ENCODE results near the gene CEP112. TPM values are rescaled to one million over a fixed set of nuclear protein-coding genes. Genes with fewer than 3 reads are reported as not detected.

CEP112 gene
- total and polyA plus RNA-seq, 9 of the 15 experiments (the other 6 are each of a cell fraction or from before 2014, with no cell fraction given): 0.84 TPM; not detected in 8

DNA sequence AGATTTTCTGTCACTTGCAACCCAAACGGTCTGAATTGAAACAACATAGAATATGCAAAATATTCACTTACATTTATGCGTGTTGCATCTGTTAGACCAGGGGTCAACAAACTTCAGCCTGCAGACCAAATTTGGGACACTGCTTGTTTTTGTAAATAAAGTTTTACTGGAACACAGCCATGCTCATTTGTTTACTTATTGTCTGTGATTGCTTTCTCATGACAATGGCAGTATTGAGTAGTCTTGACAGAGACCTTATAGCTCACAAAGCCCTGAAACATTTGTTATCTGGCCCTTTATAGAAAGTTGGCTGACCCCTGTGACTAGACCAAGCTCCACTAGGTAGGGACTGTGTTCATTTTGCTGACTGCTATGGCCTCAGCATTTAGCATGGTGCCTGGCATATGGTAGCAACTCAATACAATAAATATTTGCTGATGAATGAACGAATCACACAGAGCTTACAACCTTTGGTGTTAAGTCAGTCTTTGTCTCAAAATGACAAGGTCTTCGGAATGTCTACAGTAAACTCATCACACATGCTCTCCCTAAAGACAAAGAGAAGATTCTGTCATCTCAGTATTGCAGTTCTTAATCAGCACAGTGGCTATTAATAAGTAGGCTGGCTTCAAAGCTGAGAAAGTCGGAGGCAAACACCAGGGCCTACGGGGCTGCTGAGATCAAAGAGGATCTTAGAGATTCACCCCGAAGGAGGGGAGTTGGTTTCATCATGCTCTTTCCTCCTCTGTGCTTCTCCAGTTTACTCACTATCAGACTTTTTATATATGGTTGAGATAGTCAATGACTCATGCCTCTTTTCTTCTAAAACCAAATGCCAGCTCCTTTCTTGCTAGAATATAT lies 535.3 kb downstream of the CEP112 start (continued):
- TF ChIP-seq, protein P1, sequence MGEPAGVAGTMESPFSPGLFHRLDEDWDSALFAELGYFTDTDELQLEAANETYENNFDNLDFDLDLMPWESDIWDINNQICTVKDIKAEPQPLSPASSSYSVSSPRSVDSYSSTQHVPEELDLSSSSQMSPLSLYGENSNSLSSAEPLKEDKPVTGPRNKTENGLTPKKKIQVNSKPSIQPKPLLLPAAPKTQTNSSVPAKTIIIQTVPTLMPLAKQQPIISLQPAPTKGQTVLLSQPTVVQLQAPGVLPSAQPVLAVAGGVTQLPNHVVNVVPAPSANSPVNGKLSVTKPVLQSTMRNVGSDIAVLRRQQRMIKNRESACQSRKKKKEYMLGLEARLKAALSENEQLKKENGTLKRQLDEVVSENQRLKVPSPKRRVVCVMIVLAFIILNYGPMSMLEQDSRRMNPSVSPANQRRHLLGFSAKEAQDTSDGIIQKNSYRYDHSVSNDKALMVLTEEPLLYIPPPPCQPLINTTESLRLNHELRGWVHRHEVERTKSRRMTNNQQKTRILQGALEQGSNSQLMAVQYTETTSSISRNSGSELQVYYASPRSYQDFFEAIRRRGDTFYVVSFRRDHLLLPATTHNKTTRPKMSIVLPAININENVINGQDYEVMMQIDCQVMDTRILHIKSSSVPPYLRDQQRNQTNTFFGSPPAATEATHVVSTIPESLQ (CRISPR knock-in tag; IDR thresholded peaks at IDR 0.05): no peak

DNA sequence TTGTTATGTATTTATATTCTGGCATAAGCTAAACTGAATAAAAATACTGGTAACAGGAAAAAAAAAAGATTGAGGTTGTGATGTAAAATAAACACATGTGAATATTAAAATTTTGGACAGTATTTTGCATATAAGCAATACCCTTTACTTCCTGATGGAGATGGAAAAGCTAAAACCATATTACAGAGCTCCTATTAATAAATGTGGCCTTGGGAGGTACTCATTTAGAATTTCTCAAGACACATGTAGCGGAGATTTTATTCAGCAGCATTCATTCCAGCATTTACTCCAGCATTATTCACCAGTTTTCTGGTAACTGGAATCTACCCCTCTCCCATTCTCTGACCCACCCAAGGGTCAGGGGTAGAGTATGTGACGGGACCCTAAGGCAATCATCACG lies 536.2 kb downstream of the CEP112 start:
- in situ Hi-C loops (cut with MboI): no loop called here
- no peaks in the 10 kb centered on the region for H3K9me1 ChIP-seq (ENCODE audit: control insufficient read depth, insufficient read depth, low read length)
- CTCF ChIA-PET (ENCODE audit: low intra/inter-chr PET ratio): no interaction called here
- H3K27ac ChIP-seq (ENCODE audit: extremely low read depth, low read depth, low read length): no peak overlapping the region
- ATAC-seq: no peak
- no peaks in the 10 kb centered on the region; a peak in 1 of 5 replicates for H3K4me1 ChIP-seq (replicated peaks in 1 of 2; ENCODE audit: control insufficient read depth in 2 of 2, insufficient read depth in 2 of 2, low read length in 2 of 2)
- H3K4me2 ChIP-seq (ENCODE audit: insufficient read depth, low read length): no peak overlapping the region
- H3K79me2 ChIP-seq (ENCODE audit: control insufficient read depth, insufficient read depth, low read length): no peaks in the 10 kb centered on the region
- H3K27me3 ChIP-seq (ENCODE audit: control insufficient read depth in 2 of 2, insufficient read depth in 2 of 2, low read length in 2 of 2): peaks cover 0 to 7% of the 10 kb centered on the region in 2 experiments; a peak in 2 of 5 replicates
- no peaks in the 10 kb centered on the region for H4K20me1 ChIP-seq (replicated peaks; ENCODE audit: control insufficient read depth, insufficient read depth, low read length)
- H3K36me3 ChIP-seq (ENCODE audit: control insufficient read depth, insufficient read depth, low read length): no peaks in the 10 kb centered on the region
- no peak for FAIRE-seq
- no peaks in the 10 kb centered on the region for H3K9me3 ChIP-seq (replicated peaks; ENCODE audit: control insufficient read depth, insufficient read depth, low read depth, low read length)
- BruUV-seq (replicated peaks): no TSS peak
- DNase-seq (ENCODE audit: extremely low read depth in 1 of 4, low spot score in 3 of 4): no peak
- H3K9ac ChIP-seq (ENCODE audit: insufficient read depth in 1 of 2, low read depth in 2 of 2, low read length in 2 of 2): no peak overlapping the region
- H2AFZ ChIP-seq (ENCODE audit: low read depth, low read length): no peak overlapping the region
- POLR2A ChIA-PET: no interaction called here
- intact Hi-C loops (cut with micrococcal nuclease): no loop called here
- WGBS (ENCODE audit: insufficient coverage, low coverage, missing lambda C conversion rate): 11% methylated on average over 3 of the region's 3 CpGs
- no peak overlapping the region for H3K4me3 ChIP-seq
- TF ChIP-seq ZNF134 (CRISPR knock-in tag; conservative IDR thresholded peaks at IDR 0.05): no peak
- TF ChIP-seq SETDB1 (IDR thresholded peaks at IDR 0.05; ENCODE audit: low read length): no peak
- no peak for TF ChIP-seq HNRNPUL1 (IDR thresholded peaks at IDR 0.05; ENCODE audit: low read length)
- TF ChIP-seq DMBX1 (CRISPR knock-in tag; IDR thresholded peaks at IDR 0.05; ENCODE audit: borderline replicate concordance): no peak
- TF ChIP-seq ZEB2 (IDR thresholded peaks at IDR 0.05): no peak
- TF ChIP-seq ZNF644 (tag; IDR thresholded peaks at IDR 0.05; ENCODE audit: low read depth): no peak
- TF ChIP-seq MECOM (CRISPR knock-in tag; IDR thresholded peaks at IDR 0.05): no peak
- TF ChIP-seq, protein P2, sequence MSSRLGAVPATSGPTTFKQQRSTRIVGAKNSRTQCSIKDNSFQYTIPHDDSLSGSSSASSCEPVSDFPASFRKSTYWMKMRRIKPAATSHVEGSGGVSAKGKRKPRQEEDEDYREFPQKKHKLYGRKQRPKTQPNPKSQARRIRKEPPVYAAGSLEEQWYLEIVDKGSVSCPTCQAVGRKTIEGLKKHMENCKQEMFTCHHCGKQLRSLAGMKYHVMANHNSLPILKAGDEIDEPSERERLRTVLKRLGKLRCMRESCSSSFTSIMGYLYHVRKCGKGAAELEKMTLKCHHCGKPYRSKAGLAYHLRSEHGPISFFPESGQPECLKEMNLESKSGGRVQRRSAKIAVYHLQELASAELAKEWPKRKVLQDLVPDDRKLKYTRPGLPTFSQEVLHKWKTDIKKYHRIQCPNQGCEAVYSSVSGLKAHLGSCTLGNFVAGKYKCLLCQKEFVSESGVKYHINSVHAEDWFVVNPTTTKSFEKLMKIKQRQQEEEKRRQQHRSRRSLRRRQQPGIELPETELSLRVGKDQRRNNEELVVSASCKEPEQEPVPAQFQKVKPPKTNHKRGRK (tag; IDR thresholded peaks at IDR 0.05): no peak
- TF ChIP-seq ARHGAP35 (IDR thresholded peaks at IDR 0.05; ENCODE audit: partially characterized antibody): no peak
- TF ChIP-seq ZNF124 (CRISPR knock-in tag; IDR thresholded peaks at IDR 0.05): no peak
- TF ChIP-seq BRD9 (IDR thresholded peaks at IDR 0.05; ENCODE audit: low read depth, partially characterized antibody): no peak
- no peak for TF ChIP-seq ZNF263 (CRISPR knock-in tag; IDR thresholded peaks at IDR 0.05; ENCODE audit: borderline replicate concordance)
- no peak for TF ChIP-seq DEAF1 (CRISPR knock-in tag; IDR thresholded peaks at IDR 0.05)
- no peak for TF ChIP-seq POLR2G (IDR thresholded peaks at IDR 0.05; ENCODE audit: low read depth, low read length)
- TF ChIP-seq CCNT2 (IDR thresholded peaks at IDR 0.05; ENCODE audit: borderline replicate concordance, extremely low read depth, insufficient read length, low read depth, low read length): no peak
- no peak for TF ChIP-seq NCOA4 (IDR thresholded peaks at IDR 0.05; ENCODE audit: partially characterized antibody)
